Mesendoderm (in vitro differentiated cells): ENCODE results near the gene ARHGAP15.

Experiments
- DNase-seq: peaks from one replicate; pipeline ENCODE4 v3.0.0; 2013
- H2AK5ac ChIP-seq: 2 replicates; pipeline ENCODE4 v1.6.1; 2013; ENCODE audit warnings: low read length, inconsistent platforms
- H2BK120ac ChIP-seq: 2 replicates; pipeline ENCODE4 v1.6.1; 2013; ENCODE audit warnings: low read depth, mild to moderate bottlenecking, low read length, moderate library complexity, mixed read lengths
- H2BK15ac ChIP-seq: replicated peaks from 2 replicates; pipeline ENCODE4 v1.6.1; 2013; ENCODE audit warnings: low read depth, mild to moderate bottlenecking, moderate library complexity
- H2BK5ac ChIP-seq: 2 replicates; pipeline ENCODE4 v1.6.1; 2013; ENCODE audit warnings: low read length, inconsistent platforms
- H3K18ac ChIP-seq: 2 replicates; pipeline ENCODE4 v1.6.1; 2013; ENCODE audit warnings: mild to moderate bottlenecking, low read length, mixed read lengths
- H3K23ac ChIP-seq: one replicate; pipeline ENCODE4 v1.6.1; 2013; ENCODE audit warnings: low read length
- H3K27ac ChIP-seq: 2 replicates; pipeline ENCODE4 v1.5.1; 2013; ENCODE audit warnings: low read depth, mild to moderate bottlenecking, inconsistent platforms, low read length, moderate library complexity
- H3K27me3 ChIP-seq: 2 replicates; pipeline ENCODE4 v1.6.1; 2013; ENCODE audit warnings: low read length, control low read depth, mild to moderate bottlenecking, inconsistent platforms; ENCODE audit not compliant: insufficient read depth, poor library complexity
- H3K36me3 ChIP-seq: 2 replicates; pipeline ENCODE4 v1.6.1; 2013; ENCODE audit warnings: low read length, inconsistent platforms; ENCODE audit not compliant: control insufficient read depth, insufficient read depth
- H3K4ac ChIP-seq: one replicate; pipeline ENCODE4 v1.6.1; 2013; ENCODE audit warnings: low read depth, mild to moderate bottlenecking, low read length, moderate library complexity
- H3K4me1 ChIP-seq: 2 replicates; pipeline ENCODE4 v1.6.1; 2013; ENCODE audit warnings: low read depth, low read length, inconsistent platforms; ENCODE audit not compliant: control insufficient read depth
- H3K4me2 ChIP-seq: 2 replicates; pipeline ENCODE4 v1.6.1; 2013; ENCODE audit warnings: low read length
- H3K4me3 ChIP-seq: 2 replicates; pipeline ENCODE4 v1.5.1; 2013; ENCODE audit warnings: mild to moderate bottlenecking, low read length
- H3K56ac ChIP-seq: one replicate; pipeline ENCODE4 v1.6.1; 2013; ENCODE audit warnings: low read length
- H3K79me1 ChIP-seq: 2 replicates; pipeline ENCODE4 v1.6.1; 2013; ENCODE audit warnings: low read length, inconsistent platforms
- H3K79me2 ChIP-seq: 2 replicates; pipeline ENCODE4 v1.6.1; 2013; ENCODE audit warnings: mild to moderate bottlenecking, low read length; ENCODE audit not compliant: control insufficient read depth, insufficient read depth
- H3K9ac ChIP-seq: 2 replicates; pipeline ENCODE4 v1.6.1; 2013; ENCODE audit warnings: low read length, inconsistent platforms
- H4K5ac ChIP-seq: one replicate; pipeline ENCODE4 v1.6.1; 2013; ENCODE audit warnings: low read length
- H4K8ac ChIP-seq: one replicate; pipeline ENCODE4 v1.6.1; 2013; ENCODE audit warnings: low read depth, mild to moderate bottlenecking, control low read depth, low read length, moderate library complexity
- WGBS: extraction: QIAGEN DNeasy Blood & Tissue Kit; methylation state at CpG from one replicate; pipeline ENCODE4 v1.1.7; 2013; ENCODE audit warnings: low lambda C conversion rate, missing lambda C conversion rate; ENCODE audit not compliant: insufficient coverage; ENCODE audit errors: extremely low coverage; 5-methylcytosine and 5-hydroxymethylcytosine counted together

ARHGAP15 gene

DNA sequence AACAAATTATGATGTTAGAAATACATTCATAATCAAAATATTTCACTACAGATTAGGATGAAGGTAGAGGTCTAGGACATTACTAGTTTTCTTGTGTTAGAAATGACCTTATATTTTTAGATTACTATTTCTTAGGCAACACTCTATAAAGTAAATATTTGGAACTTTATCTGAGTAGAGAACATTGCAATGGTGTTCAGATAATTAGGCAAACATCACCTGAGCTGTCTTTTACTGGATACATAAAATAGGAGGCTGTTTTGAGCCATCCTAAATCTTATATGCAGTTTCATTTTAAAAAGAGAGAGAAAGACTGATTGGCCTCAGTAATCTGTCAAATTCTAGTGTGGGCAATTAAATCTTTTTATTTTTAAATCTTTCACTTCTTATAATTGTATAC is 304.6 kb downstream of the ARHGAP15 start:
- H3K79me2 ChIP-seq = no peaks in the 10 kb centered on the region
- no peak overlapping the region for H3K23ac ChIP-seq
- DNase-seq = no peak
- H4K5ac ChIP-seq = no peak overlapping the region
- no peak overlapping the region for H2BK120ac ChIP-seq
- no peak overlapping the region for H2AK5ac ChIP-seq
- no peaks in the 10 kb centered on the region for H3K36me3 ChIP-seq
- H2BK15ac ChIP-seq = no peak overlapping the region
- H3K18ac ChIP-seq = no peak overlapping the region
- no peak overlapping the region for H3K4me2 ChIP-seq
- no peak overlapping the region for H3K27ac ChIP-seq
- H3K56ac ChIP-seq = no peak overlapping the region
- H3K27me3 ChIP-seq = no peaks in the 10 kb centered on the region
- no peak overlapping the region for H2BK5ac ChIP-seq
- no peak overlapping the region for H3K9ac ChIP-seq
- H3K4me1 ChIP-seq = no peaks in the 10 kb centered on the region
- H3K79me1 ChIP-seq = no peaks in the 10 kb centered on the region
- no peak overlapping the region for H4K8ac ChIP-seq
- no peak overlapping the region for H3K4ac ChIP-seq
- H3K4me3 ChIP-seq = no peak overlapping the region

DNA sequence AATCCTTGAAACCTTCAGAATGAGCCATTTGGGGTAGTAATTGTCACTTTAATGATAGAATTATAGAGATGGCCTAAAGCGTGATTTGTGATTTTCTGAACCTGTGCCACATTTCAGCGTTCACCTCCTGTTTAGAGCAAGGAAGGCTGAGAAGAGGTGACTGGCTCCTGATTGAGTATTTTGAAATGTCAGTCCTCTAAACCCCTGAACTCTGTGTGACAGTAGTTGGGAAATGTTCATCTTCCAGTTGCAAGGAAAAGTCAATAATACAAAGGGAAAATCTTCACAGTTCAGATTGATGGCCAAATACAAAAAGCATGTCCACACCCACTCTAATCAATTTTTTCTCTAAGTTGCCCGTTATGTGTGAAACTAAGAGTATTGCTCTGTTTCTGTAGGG is 305.2 kb downstream of the ARHGAP15 start:
- H3K23ac ChIP-seq = no peak overlapping the region
- no peak overlapping the region for H2BK15ac ChIP-seq
- no CpG with 5 or more reads among the region's 3 CpGs for WGBS
- H4K5ac ChIP-seq = no peak overlapping the region
- no peak for DNase-seq
- H3K4me3 ChIP-seq = no peak overlapping the region
- H3K4me1 ChIP-seq = no peaks in the 10 kb centered on the region
- no peak overlapping the region for H2BK5ac ChIP-seq
- no peaks in the 10 kb centered on the region for H3K79me2 ChIP-seq
- H3K56ac ChIP-seq = no peak overlapping the region
- H3K18ac ChIP-seq = no peak overlapping the region
- no peak overlapping the region for H3K27ac ChIP-seq
- no peak overlapping the region for H4K8ac ChIP-seq
- no peaks in the 10 kb centered on the region for H3K79me1 ChIP-seq
- H2BK120ac ChIP-seq = no peak overlapping the region
- H3K4me2 ChIP-seq = no peak overlapping the region
- H3K27me3 ChIP-seq = no peaks in the 10 kb centered on the region
- no peaks in the 10 kb centered on the region for H3K36me3 ChIP-seq
- no peak overlapping the region for H3K4ac ChIP-seq
- no peak overlapping the region for H2AK5ac ChIP-seq
- H3K9ac ChIP-seq = no peak overlapping the region

DNA sequence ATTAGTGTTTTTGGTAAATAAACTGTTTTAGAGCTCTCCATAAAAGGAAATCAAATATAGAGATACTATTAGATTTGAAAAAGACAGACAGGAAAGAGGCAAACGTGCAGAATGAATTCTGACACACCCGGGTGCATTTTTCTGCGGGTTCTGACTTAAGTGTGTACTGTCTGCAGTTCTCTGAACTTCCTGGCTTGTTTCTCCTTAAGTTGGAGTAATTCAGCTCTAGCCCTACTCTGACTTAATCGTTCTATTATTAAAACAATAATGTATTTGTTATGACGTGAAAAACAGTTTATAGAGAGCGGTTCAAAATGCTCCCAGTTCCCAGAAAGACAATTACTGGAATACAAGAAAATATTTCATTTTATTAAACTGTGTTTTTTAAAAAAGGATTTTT is 305.9 kb downstream of the ARHGAP15 start:
- Histone ChIP-seq H4K5ac (no peak overlapping the region), H2BK15ac (no peak overlapping the region), H3K4ac (no peak overlapping the region), H3K4me1 (no peaks in the 10 kb centered on the region), H3K79me2 (no peaks in the 10 kb centered on the region), H3K9ac (no peak overlapping the region), H3K4me2 (no peak overlapping the region), H2BK5ac (no peak overlapping the region), H3K4me3 (no peak overlapping the region), H3K79me1 (no peaks in the 10 kb centered on the region), H2BK120ac (no peak overlapping the region), H3K23ac (no peak overlapping the region), H4K8ac (no peak overlapping the region), H3K18ac (no peak overlapping the region), H3K36me3 (no peaks in the 10 kb centered on the region), H3K27ac (no peak overlapping the region), H3K56ac (no peak overlapping the region), H2AK5ac (no peak overlapping the region), H3K27me3 (no peaks in the 10 kb centered on the region)
- no CpG with 5 or more reads among the region's 6 CpGs for WGBS
- DNase-seq = no peak

DNA sequence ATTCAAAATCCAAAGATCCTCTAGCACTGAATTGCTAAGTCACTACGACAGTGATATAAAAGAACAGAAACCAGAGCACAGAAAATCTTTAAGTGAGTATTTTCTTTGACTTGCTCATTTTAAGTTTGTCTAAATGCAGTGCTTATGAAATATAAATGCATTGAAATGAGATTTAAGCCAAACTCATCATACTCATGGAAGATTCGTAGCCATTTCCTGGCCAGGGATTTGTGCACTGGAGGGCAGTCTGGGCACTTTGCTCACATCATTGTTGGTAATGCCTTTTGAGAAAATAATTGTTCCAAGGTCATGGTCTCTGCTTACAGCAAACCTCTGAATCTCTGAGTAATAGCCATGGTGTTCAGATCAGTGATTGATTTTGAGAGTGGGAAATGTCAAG is 307.7 kb downstream of the ARHGAP15 start:
- H3K4me2 ChIP-seq = no peak overlapping the region
- H3K4me1 ChIP-seq = no peaks in the 10 kb centered on the region
- no peak overlapping the region for H2BK15ac ChIP-seq
- H3K23ac ChIP-seq = no peak overlapping the region
- H3K18ac ChIP-seq = no peak overlapping the region
- no peaks in the 10 kb centered on the region for H3K79me1 ChIP-seq
- H3K27me3 ChIP-seq = no peaks in the 10 kb centered on the region
- no peaks in the 10 kb centered on the region for H3K79me2 ChIP-seq
- H2BK120ac ChIP-seq = no peak overlapping the region
- no peak overlapping the region for H3K27ac ChIP-seq
- no peak overlapping the region for H3K9ac ChIP-seq
- no peaks in the 10 kb centered on the region for H3K36me3 ChIP-seq
- H3K56ac ChIP-seq = no peak overlapping the region
- no peak for DNase-seq
- no peak overlapping the region for H2AK5ac ChIP-seq
- H4K8ac ChIP-seq = no peak overlapping the region
- no CpG with 5 or more reads among the region's 2 CpGs for WGBS
- no peak overlapping the region for H3K4ac ChIP-seq
- H4K5ac ChIP-seq = no peak overlapping the region
- no peak overlapping the region for H3K4me3 ChIP-seq
- H2BK5ac ChIP-seq = no peak overlapping the region

DNA sequence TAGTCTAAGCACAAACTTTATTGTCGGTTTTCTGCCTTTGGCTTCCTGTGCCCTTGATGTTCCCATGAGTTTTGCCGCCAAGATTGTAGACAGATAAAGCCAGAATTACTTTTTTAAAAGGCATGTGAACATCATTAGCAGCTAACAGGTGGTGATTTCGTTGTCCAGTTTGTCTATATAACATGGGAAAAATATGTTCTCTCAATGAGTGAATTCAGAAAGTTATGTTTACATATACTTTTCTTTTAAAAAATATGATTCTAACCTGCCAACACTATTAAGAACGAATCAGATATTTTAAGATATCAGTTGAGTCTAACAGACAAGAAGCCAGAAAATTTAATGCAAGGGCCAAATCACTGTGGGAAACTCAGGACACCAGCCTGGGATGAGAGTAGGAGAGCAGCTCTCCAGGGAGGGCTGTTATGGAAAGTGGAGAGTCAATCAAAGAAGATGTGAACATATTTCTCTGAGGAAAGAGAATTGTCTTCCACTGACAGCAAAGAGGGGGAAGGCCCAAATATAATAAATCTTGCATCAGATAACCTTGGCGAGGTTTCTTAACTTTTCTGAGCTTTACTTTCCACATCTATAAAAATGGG is 311.3 kb downstream of the ARHGAP15 start:
- Histone ChIP-seq H3K4me1 (no peaks in the 10 kb centered on the region), H3K23ac (no peak overlapping the region), H2BK120ac (no peak overlapping the region), H3K56ac (no peak overlapping the region), H4K8ac (no peak overlapping the region), H4K5ac (no peak overlapping the region), H2AK5ac (no peak overlapping the region), H2BK5ac (no peak overlapping the region), H3K79me2 (no peaks in the 10 kb centered on the region), H3K4me2 (no peak overlapping the region), H3K27me3 (no peaks in the 10 kb centered on the region), H3K4ac (no peak overlapping the region), H3K27ac (no peak overlapping the region), H3K36me3 (no peaks in the 10 kb centered on the region), H2BK15ac (no peak overlapping the region), H3K4me3 (no peak overlapping the region), H3K79me1 (no peaks in the 10 kb centered on the region), H3K18ac (no peak overlapping the region), H3K9ac (no peak overlapping the region)
- no CpG with 5 or more reads among the region's 5 CpGs for WGBS
- DNase-seq = no peak

DNA sequence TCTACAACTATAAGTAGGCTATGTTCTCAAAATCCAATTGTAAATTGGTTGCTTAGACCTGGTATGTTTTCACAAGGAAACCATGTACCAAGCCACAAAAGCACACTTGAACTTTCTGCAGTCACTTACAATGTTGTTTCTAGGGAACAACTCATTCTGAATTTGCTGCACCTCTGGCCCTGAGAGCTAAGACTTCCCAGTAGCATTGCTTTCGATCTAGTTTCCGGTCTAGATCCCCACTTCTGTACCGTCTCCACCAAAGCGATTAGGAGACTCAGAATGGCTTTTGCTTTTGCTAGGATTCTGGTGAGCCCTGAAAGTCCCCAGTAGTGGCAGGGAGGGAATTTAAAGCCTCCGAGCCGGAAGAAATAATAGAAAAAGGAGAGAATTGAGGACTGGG is 313.0 kb downstream of the ARHGAP15 start:
- Histone ChIP-seq H3K79me1 (no peaks in the 10 kb centered on the region), H3K18ac (no peak overlapping the region), H3K4me1 (no peaks in the 10 kb centered on the region), H3K9ac (no peak overlapping the region), H3K79me2 (no peaks in the 10 kb centered on the region), H3K56ac (no peak overlapping the region), H3K4me2 (no peak overlapping the region), H3K4me3 (no peak overlapping the region), H3K23ac (no peak overlapping the region), H2BK120ac (no peak overlapping the region), H3K36me3 (no peaks in the 10 kb centered on the region), H4K8ac (no peak overlapping the region), H2BK5ac (no peak overlapping the region), H2BK15ac (no peak overlapping the region), H2AK5ac (no peak overlapping the region), H3K27me3 (no peaks in the 10 kb centered on the region), H3K27ac (no peak overlapping the region), H3K4ac (no peak overlapping the region), H4K5ac (no peak overlapping the region)
- DNase-seq = no peak
- no CpG with 5 or more reads among the region's 6 CpGs for WGBS
